ENCODE data around the gene NEUROG1.

DNA sequence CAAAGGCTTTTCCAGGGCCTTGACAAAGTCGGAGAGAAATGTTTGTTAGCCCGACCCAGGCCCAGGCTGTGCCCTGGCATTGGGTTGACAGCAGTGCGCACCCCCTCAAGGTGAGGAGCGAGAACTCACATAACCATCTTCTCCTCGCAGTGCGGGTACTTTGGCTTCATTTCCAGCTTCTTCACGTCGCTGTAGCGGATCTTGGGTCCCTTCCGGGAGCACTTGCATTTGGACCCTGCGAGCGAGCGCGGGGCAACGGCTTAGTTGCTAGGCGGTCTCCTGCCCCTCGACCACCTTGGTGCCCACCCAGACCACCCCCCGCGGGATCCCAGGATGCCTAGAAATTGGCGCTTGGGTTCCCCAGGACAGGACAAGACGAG lies 42.5 kb upstream of the NEUROG1 start:
- TF ChIP-seq, protein P1, sequence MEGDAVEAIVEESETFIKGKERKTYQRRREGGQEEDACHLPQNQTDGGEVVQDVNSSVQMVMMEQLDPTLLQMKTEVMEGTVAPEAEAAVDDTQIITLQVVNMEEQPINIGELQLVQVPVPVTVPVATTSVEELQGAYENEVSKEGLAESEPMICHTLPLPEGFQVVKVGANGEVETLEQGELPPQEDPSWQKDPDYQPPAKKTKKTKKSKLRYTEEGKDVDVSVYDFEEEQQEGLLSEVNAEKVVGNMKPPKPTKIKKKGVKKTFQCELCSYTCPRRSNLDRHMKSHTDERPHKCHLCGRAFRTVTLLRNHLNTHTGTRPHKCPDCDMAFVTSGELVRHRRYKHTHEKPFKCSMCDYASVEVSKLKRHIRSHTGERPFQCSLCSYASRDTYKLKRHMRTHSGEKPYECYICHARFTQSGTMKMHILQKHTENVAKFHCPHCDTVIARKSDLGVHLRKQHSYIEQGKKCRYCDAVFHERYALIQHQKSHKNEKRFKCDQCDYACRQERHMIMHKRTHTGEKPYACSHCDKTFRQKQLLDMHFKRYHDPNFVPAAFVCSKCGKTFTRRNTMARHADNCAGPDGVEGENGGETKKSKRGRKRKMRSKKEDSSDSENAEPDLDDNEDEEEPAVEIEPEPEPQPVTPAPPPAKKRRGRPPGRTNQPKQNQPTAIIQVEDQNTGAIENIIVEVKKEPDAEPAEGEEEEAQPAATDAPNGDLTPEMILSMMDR (IDR thresholded peaks at IDR 0.05; ENCODE audit: low read length) = no peak
- TF ChIP-seq EZH2 (IDR thresholded peaks at IDR 0.05; ENCODE audit: borderline replicate concordance, low read length) = no peak
